Mesenchymal stem cell (in vitro differentiated cells and primary cell): ENCODE measurements around the gene NPBWR2.

Experiments used
- DNase-seq: peaks from one replicate; pipeline ENCODE4 v3.0.0-alpha.2; 2013
- H2AFZ ChIP-seq: one replicate; pipeline ENCODE4 v1.6.1; 2013; ENCODE audit warnings: low read depth, mild to moderate bottlenecking, control low read depth, inconsistent platforms, low read length, moderate library complexity
- H2AK5ac ChIP-seq: 2 replicates; pipeline ENCODE4 v1.6.1; 2013; ENCODE audit warnings: low read length, moderate library complexity, mild to moderate bottlenecking, inconsistent platforms; ENCODE audit not compliant: severe bottlenecking
- H2BK120ac ChIP-seq: one replicate; pipeline ENCODE4 v1.6.1; 2013; ENCODE audit warnings: low read depth, mild to moderate bottlenecking, inconsistent platforms, low read length, moderate library complexity
- H2BK12ac ChIP-seq, 2 experiments: one replicate each; pipeline ENCODE4 v1.6.1; 2013; ENCODE audit warnings: inconsistent platforms in 2 of 2, low read length in 2 of 2, mild to moderate bottlenecking in 2 of 2, moderate library complexity in 2 of 2, control low read depth in 1 of 2
- H2BK15ac ChIP-seq: one replicate; pipeline ENCODE4 v1.6.1; 2013; ENCODE audit warnings: mild to moderate bottlenecking, low read depth, inconsistent platforms; ENCODE audit not compliant: poor library complexity, severe bottlenecking
- H2BK5ac ChIP-seq: 2 replicates; pipeline ENCODE4 v1.6.1; 2013; ENCODE audit warnings: low read depth, mild to moderate bottlenecking, low read length, control low read depth, inconsistent platforms; ENCODE audit not compliant: poor library complexity, severe bottlenecking
- H3K14ac ChIP-seq, 2 experiments: one replicate each; pipeline ENCODE4 v1.6.1; 2013; ENCODE audit warnings: inconsistent platforms in 2 of 2, low read length in 2 of 2, control low read depth in 1 of 2, mild to moderate bottlenecking in 1 of 2, moderate library complexity in 1 of 2
- H3K18ac ChIP-seq, 2 experiments: one replicate each; pipeline ENCODE4 v1.6.1; 2013; ENCODE audit warnings: inconsistent platforms in 2 of 2, low read length in 2 of 2, control low read depth in 1 of 2, low read depth in 1 of 2, mild to moderate bottlenecking in 1 of 2
- H3K23ac ChIP-seq, 2 experiments: one replicate each; pipeline ENCODE4 v1.6.1; 2013; ENCODE audit warnings: inconsistent platforms in 2 of 2, low read length in 2 of 2, mild to moderate bottlenecking in 2 of 2, moderate library complexity in 2 of 2, control low read depth in 1 of 2
- H3K27ac ChIP-seq: 2 replicates; pipeline ENCODE4 v1.5.1; 2013; ENCODE audit warnings: mild to moderate bottlenecking, moderate library complexity, low read length, control low read depth, inconsistent platforms; ENCODE audit not compliant: poor library complexity, severe bottlenecking
- H3K27me3 ChIP-seq, 2 experiments: 2 replicates each; pipeline versions ENCODE4 v1.6.1 to v1.7.0; 2013; ENCODE audit warnings: low read length in 2 of 2, mild to moderate bottlenecking in 2 of 2, moderate library complexity in 2 of 2, control low read depth in 1 of 2, inconsistent platforms in 1 of 2; ENCODE audit not compliant: control insufficient read depth in 1 of 2, insufficient read depth in 1 of 2
- H3K36me3 ChIP-seq, 2 experiments: 2 replicates each; pipeline versions ENCODE4 v1.6.1 to v1.7.0; 2013; ENCODE audit warnings: low read length in 2 of 2, control low read depth in 1 of 2, inconsistent platforms in 1 of 2, low read depth in 1 of 2, mild to moderate bottlenecking in 1 of 2; ENCODE audit not compliant: insufficient read depth in 2 of 2, control insufficient read depth in 1 of 2
- H3K4ac ChIP-seq, 2 experiments: one replicate each; pipeline ENCODE4 v1.6.1; 2013; ENCODE audit warnings: inconsistent platforms in 2 of 2, low read length in 2 of 2, mild to moderate bottlenecking in 2 of 2, moderate library complexity in 2 of 2, control low read depth in 1 of 2, low read depth in 1 of 2
- H3K4me1 ChIP-seq: 2 replicates; pipeline ENCODE4 v1.6.1; 2013; ENCODE audit warnings: low read depth, low read length, control low read depth; ENCODE audit not compliant: control insufficient read depth, insufficient read depth
- H3K4me2 ChIP-seq: 2 replicates; pipeline ENCODE4 v1.6.1; 2013; ENCODE audit warnings: low read length, mild to moderate bottlenecking, inconsistent platforms; ENCODE audit not compliant: poor library complexity, severe bottlenecking
- H3K4me3 ChIP-seq, 2 experiments: 2 replicates each; pipeline versions ENCODE4 v1.5.1 to v1.7.0; 2013; ENCODE audit warnings: low read length in 2 of 2, mild to moderate bottlenecking in 2 of 2, control low read depth in 1 of 2, low read depth in 1 of 2; ENCODE audit not compliant: insufficient read depth in 1 of 2
- H3K79me1 ChIP-seq: replicated peaks from 2 replicates; pipeline ENCODE4 v1.6.1; 2013; ENCODE audit warnings: mild to moderate bottlenecking, control low read depth, low read length, inconsistent platforms; ENCODE audit not compliant: poor library complexity, severe bottlenecking
- H3K9ac ChIP-seq: 2 replicates; pipeline ENCODE4 v1.7.0; 2013; ENCODE audit warnings: mild to moderate bottlenecking, low read length, moderate library complexity
- H3K9me3 ChIP-seq: 2 replicates; pipeline ENCODE4 v1.7.0; 2013; ENCODE audit warnings: mild to moderate bottlenecking, low read length; ENCODE audit not compliant: control insufficient read depth
- H4K8ac ChIP-seq: one replicate; pipeline ENCODE4 v1.6.1; 2013; ENCODE audit warnings: inconsistent platforms, mild to moderate bottlenecking, low read length, moderate library complexity
- H4K91ac ChIP-seq: one replicate; pipeline ENCODE4 v1.6.1; 2013; ENCODE audit warnings: mild to moderate bottlenecking, low read length, inconsistent platforms
- WGBS: methylation state at CpG from one replicate; pipeline ENCODE4 v1.1.7; 2013; ENCODE audit warnings: mixed read lengths; 5-methylcytosine and 5-hydroxymethylcytosine counted together

NPBWR2 gene

DNA sequence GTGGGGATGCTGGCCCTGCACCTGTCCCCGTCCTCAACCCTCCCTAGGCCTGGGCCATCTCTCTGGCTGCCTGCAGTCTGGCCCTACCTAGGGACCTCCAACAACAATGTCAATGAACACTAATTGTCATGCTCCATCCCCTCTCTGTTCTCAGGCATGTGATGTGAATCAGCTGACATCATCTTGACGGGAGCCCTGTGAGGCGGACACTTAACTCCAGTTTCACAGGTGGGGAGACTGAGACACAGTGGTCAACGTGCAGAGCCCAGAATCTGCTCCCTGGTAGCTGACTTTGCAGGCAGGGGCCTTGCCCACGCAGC is 45.1 kb downstream of the NPBWR2 start:
- peak overlapping the region; percentile 99 for H4K8ac ChIP-seq
- peak overlapping the region; percentile 76 to 88 for H3K4ac ChIP-seq
- no peak overlapping the region for H2BK5ac ChIP-seq
- peaks cover 11% of the 10 kb centered on the region for H3K79me1 ChIP-seq
- DNase-seq = no peak
- no peaks in the 10 kb centered on the region for H3K9me3 ChIP-seq
- peaks cover 53% of the 10 kb centered on the region for H3K4me1 ChIP-seq
- H3K9ac ChIP-seq = peak overlapping the region; percentile 93
- H2BK120ac ChIP-seq = no peak overlapping the region
- H3K18ac ChIP-seq = peak overlapping the region; percentile 89 to 90
- no peak overlapping the region for H3K14ac ChIP-seq
- peak overlapping the region; percentile 74 for H3K4me2 ChIP-seq
- H2AFZ ChIP-seq = peak overlapping the region; percentile 19
- H2BK12ac ChIP-seq = no peak overlapping the region
- H3K4me3 ChIP-seq = peak overlapping the region; percentile 54 to 91
- no peak overlapping the region for H3K27ac ChIP-seq
- WGBS = 67% methylated on average over 5 of the region's 5 CpGs
- H4K91ac ChIP-seq = peak overlapping the region; percentile 87
- H3K36me3 ChIP-seq = peaks cover 0 to 5% of the 10 kb centered on the region in 2 experiments
- H2BK15ac ChIP-seq = no peak overlapping the region
- H3K27me3 ChIP-seq = peaks cover 0 to 17% of the 10 kb centered on the region in 2 experiments
- H2AK5ac ChIP-seq = peak overlapping the region; percentile 65
- no peak overlapping the region for H3K23ac ChIP-seq

DNA sequence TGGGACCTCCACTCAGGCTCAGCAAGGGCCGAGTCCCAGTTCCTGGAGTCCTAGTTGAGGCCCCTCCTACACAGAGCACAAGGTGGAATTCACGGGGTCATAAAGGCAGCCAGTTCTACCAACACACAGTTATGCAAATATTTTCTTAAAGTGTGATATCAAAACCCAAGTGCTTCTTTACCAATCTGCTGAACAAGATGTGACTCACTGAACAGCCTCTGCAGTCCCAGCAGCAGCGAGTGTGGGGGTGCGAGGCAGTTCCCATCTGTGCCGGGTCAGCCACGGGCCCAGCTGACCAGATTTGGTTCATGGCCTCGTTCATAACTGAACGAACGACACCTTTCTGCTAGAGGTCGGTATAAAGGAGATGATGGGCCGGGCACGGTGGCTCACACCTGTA is 48.8 kb downstream of the NPBWR2 start:
- WGBS = 86% methylated on average over 12 of the region's 12 CpGs

DNA sequence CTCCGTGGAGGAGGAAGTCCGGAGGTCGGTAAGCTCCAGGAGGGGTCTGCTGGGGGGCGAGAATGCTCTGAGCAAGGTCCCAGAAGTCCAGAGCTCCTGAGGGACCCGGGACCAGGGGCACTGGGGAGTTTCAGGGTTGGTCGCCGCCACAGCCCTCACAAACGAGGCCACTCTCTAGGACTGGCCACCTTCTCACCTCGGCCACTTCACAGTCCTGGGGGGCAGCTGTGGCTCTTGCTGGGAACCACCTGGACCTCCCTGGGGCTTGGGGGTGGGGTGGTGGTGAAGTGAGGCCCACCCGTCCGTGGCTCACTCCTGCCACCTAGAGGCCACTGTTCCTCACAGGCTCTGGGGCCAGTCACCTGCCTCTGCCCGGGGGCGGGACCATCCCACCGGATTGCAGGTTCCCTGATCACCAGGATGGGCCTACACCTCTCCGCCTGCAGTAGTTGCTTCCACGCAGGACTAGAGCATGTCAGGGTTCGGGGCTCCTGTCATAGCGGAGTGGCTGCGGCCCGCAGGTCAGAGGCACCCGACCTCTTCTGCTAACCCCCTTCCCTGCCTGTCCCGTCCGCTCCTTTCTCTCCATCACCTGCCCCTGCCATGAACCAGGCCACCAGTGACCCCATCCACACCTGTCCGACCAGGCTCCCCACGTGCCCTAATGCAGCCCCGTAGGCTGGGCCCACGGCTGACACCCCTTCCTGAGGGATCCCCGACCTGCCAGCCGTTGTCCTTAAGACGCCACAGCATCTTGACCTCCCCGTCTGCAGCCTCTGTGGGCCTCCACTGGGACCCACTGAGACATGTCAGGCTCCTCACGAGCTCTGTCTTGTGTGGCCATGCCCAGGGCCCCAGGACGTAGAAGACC is 49.5 kb downstream of the NPBWR2 start:
- no peak overlapping the region for H2AFZ ChIP-seq
- H2BK5ac ChIP-seq = no peak overlapping the region
- H3K9me3 ChIP-seq = no peaks in the 10 kb centered on the region
- H3K36me3 ChIP-seq = no peaks in the 10 kb centered on the region
- no peak overlapping the region for H3K9ac ChIP-seq
- no peak overlapping the region for H3K4me3 ChIP-seq
- no peak overlapping the region for H3K4me2 ChIP-seq
- 31% methylated on average over 28 of the region's 33 CpGs for WGBS
- H2BK12ac ChIP-seq = peak overlapping the region; percentile 59 to 62
- H3K23ac ChIP-seq = no peak overlapping the region
- no peak overlapping the region for H2BK15ac ChIP-seq
- H3K18ac ChIP-seq = no peak overlapping the region
- peak overlapping the region; percentile 78 for H4K8ac ChIP-seq
- H3K79me1 ChIP-seq = no peaks in the 10 kb centered on the region
- no peak overlapping the region for H3K4ac ChIP-seq
- peak overlapping the region; percentile 37 for H3K27ac ChIP-seq
- no peak overlapping the region for H2BK120ac ChIP-seq
- peak overlapping the region; percentile 9 for H4K91ac ChIP-seq
- peak overlapping the region; percentile 79 for H2AK5ac ChIP-seq
- peaks cover 5 to 56% of the 10 kb centered on the region in 2 experiments for H3K27me3 ChIP-seq
- peaks cover 54% of the 10 kb centered on the region for H3K4me1 ChIP-seq
- no peak overlapping the region for H3K14ac ChIP-seq
- peak; percentile 56 for DNase-seq

More for the DNA sequence above, 48.8 kb downstream of the NPBWR2 start:
- no peak for DNase-seq
- no peak overlapping the region for H3K4ac ChIP-seq
- H3K23ac ChIP-seq = no peak overlapping the region
- no peak overlapping the region for H3K4me3 ChIP-seq
- no peak overlapping the region for H2AFZ ChIP-seq
- H3K4me2 ChIP-seq = no peak overlapping the region
- H3K18ac ChIP-seq = no peak overlapping the region
- no peak overlapping the region for H4K91ac ChIP-seq
- no peak overlapping the region for H2BK120ac ChIP-seq
- peak overlapping the region; percentile 37 for H3K27ac ChIP-seq
- H2BK15ac ChIP-seq = no peak overlapping the region
- H3K79me1 ChIP-seq = peaks cover 3% of the 10 kb centered on the region
- peaks cover under 1 to 50% of the 10 kb centered on the region in 2 experiments for H3K27me3 ChIP-seq
- H3K36me3 ChIP-seq = no peaks in the 10 kb centered on the region
- H4K8ac ChIP-seq = no peak overlapping the region
- H2BK5ac ChIP-seq = no peak overlapping the region
- H2AK5ac ChIP-seq = no peak overlapping the region
- no peak overlapping the region for H2BK12ac ChIP-seq
- peaks cover 52% of the 10 kb centered on the region for H3K4me1 ChIP-seq
- no peak overlapping the region for H3K9ac ChIP-seq
- H3K9me3 ChIP-seq = no peaks in the 10 kb centered on the region
- H3K14ac ChIP-seq = no peak overlapping the region

DNA sequence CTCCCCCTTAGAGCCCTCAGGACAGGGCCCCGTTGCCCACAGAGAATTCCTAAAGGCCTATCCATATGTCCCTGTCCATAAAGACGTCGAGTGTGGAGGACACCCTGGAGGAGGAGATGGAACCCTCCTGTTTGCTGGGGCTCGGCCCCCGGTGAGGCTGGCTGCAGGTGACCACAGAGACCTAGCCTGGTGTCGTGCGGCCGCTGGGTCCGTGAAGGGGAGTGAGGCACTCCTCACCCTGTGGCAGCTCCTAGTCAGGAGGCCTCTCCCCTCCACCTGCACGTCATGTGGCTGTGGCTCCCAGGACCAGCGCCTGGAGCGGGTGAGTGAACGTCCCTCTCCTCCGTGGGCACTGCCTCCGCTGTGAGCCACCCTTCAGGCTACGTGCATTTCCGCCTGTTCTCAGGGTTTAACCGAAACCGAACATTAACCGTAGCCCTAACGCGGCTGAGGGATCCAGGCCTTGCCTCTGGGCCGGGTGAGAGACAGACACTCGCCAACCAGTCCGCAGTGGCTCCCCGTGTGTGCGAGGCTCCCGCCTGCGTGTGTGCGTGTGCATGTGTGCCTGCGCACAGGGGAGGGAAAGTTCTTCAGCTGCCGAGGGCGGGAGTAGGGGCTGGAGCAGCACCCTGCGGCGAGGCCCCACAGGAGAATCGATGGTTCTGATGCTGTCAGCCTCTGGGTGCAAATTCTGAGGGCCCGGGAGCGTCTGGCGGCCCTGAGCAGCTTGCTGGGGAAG is 50.3 kb downstream of the NPBWR2 start:
- Histone ChIP-seq H4K91ac (peak overlapping the region; percentile 44), H2AK5ac (no peak overlapping the region), H3K27me3 (peaks cover 7 to 64% of the 10 kb centered on the region in 2 experiments), H3K9me3 (no peaks in the 10 kb centered on the region), H2BK5ac (no peak overlapping the region), H2AFZ (no peak overlapping the region), H3K9ac (no peak overlapping the region), H3K23ac (no peak overlapping the region), H2BK15ac (peak overlapping the region; percentile 55), H3K18ac (peak overlapping the region; percentile 15 to 38), H4K8ac (peak overlapping the region; percentile 69), H3K4me2 (no peak overlapping the region), H3K4me3 (no peak overlapping the region), H3K4me1 (peaks cover 47% of the 10 kb centered on the region), H2BK120ac (no peak overlapping the region), H2BK12ac (peak overlapping the region; percentile 37 to 62), H3K79me1 (no peaks in the 10 kb centered on the region), H3K36me3 (no peaks in the 10 kb centered on the region), H3K4ac (no peak overlapping the region), H3K27ac (no peak overlapping the region), H3K14ac (no peak overlapping the region)
- WGBS = 80% methylated on average over 38 of the region's 39 CpGs
- no peak for DNase-seq
